ENCODE measurements around the gene TXNDC11.

TXNDC11 gene

GRCh38 chr16:11717811-11718210 lies 24.8 kb downstream of the TXNDC11 start:
- DNase-seq = no peak

GRCh38 chr16:11716336-11716735 lies 26.3 kb downstream of the TXNDC11 start:
- DNase-seq = no peak

GRCh38 chr16:11715246-11715947 lies 27.3 kb downstream of the TXNDC11 start:
- DNase-seq = no peak

DNA sequence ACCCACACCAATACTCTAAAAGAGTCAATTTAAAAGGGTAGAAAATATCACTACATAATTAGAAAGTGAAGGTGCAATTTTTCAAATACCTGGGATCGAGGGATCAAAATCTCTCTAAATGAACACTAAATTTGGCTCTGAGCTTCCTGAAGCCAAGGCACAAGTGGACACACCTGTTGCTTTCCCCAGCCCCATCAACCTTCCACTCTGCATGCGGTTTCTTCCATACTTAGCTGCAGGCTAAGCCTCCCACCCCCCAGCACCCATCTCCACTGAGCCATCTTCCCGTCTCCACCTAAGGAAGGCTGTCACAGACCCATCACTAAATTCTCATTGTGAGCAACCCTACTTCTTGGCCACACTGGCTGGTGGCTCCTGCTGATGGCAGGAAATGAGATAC lies 30.5 kb downstream of the TXNDC11 start:
- DNase-seq = no peak

- DNase-seq = no peak
Observed at GRCh38 chr16:11711662-11712061, 31.0 kb downstream of the TXNDC11 start.

- no peak for DNase-seq
Observed at GRCh38 chr16:11708421-11708820, 34.2 kb downstream of the TXNDC11 start.

DNA sequence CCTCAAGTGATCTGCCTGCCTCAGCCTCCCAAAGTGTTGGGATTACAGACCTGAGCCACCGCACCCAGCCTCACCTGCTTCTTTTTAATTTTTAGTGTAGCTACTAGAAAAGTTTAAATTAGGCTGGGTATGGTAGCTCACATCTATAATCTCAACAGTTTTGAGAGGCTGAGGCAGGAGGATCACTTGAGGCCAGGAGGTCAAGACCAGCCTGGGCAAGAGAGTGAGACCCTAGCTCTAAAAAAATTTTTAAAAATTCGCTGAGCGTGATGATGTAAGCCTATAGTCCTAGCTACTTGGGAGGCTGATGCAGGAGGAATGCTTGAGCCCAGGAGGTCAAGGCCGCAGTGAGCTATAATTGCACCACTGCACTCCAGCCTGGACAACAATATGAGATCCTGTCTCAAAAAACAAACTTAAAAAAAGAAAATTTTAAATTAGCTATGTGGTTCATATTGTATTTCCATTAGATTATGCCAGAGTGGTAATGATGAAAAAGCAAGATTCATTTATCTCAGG lies 34.9 kb downstream of the TXNDC11 start:
- DNase-seq = no peak

GRCh38 chr16:11706180-11706742 lies 36.4 kb downstream of the TXNDC11 start:
- DNase-seq = no peak

DNA sequence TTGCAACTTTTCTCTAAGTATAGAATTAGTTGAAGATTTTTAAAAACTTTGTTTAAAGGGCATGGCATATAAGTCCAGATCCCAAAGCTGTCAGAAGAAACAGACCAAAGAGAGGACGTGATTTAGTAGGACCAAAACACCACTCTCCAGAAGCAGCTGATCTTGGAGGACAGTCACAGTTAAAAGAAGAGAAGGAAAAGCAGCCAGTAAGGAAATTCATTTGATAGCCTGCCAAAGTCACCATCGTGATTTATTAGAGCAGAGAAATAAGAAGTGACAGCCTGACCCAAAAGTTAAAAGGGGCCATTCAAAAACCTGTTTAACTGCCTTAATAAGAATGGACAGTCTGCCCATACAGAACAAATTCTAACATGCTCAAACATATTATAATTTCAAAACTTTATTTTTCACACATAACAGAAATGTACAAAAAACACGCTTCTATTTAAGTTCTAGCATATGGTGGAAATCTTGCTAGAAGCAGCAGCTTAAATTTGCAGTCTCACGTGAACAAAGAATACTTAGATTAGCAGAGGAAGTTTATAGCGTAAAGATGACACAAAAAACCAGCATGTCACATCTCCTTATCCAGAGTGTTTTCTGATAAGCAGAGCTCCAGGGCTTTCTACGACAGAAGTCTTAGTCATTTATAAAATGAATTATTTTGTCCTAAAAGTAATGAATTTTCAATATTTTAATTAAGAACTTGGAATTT lies 37.2 kb downstream of the TXNDC11 start:
- no peak for DNase-seq

DNA sequence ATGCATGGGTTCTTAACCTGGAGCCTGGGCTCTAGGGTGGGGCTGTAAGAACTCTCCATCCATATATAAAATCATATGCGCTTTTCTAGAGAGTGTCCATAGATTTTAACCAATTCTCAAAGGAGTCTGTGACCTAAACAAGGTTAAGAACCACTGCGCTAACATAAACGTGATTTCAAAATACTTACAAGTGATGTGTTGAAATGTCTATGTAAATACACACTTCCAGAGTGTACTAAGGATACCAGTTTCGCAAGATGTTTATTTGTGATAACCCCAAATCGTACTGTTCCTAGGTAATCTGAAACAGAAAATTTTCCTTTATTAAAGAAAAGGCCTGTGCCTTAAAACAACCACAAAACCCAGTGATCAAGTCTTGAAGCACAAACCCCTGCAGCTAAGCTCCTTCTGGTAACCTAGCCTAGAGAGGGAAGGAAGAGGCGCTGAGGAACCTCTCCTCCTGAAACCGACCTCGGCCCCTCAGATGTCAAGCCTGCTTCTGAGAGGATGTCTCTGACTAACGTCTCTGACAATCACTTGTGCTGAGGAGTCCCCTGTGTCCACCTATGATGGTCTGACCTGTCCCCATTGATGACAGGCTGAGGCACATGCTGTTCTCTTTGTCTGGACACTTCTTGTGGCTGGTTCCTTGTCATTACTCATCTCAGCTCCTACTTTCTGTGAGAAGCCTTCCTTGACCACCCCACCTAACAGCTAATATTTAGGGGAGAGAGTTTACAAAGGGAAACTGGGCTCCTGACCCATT lies 42.2 kb downstream of the TXNDC11 start:
- DNase-seq = no peak

DNA sequence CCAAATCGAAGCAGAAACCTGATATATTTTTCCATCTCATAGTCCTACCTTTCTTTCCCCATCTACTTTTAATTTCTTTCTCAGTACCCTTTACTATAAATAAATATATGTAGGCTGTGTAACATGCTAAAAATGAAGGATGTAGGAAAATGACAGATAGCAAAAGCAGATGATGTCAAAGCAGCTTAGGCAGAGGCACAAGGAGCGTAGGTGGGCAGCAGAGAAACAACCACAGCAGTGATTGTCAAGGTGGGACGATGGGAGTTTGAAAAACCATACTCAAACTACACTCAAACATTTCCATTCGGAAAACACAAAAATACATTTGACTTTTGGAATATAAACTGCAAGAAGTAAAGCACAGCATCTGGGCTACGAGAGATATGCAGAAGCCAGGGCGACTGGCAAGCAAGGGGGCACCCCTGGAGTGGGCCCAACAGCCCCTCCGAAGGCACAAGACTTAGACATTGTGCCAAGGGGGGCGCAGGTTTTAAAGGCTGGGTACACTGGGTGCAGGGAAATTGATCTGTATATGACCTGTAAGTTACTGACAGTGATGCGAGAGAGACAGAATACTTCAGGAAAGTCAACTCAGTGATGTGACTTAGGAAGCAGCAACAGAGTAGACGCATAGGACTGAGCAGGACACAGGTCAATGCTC lies 43.3 kb downstream of the TXNDC11 start:
- no peak for DNase-seq

- DNase-seq = no peak
Observed at GRCh38 chr16:11698271-11698689, 44.4 kb downstream of the TXNDC11 start.

- no peak for DNase-seq
Observed at GRCh38 chr16:11697319-11697718, 45.3 kb downstream of the TXNDC11 start.

- DNase-seq = no peak
Observed at GRCh38 chr16:11696266-11697012, 46.2 kb downstream of the TXNDC11 start.

DNA sequence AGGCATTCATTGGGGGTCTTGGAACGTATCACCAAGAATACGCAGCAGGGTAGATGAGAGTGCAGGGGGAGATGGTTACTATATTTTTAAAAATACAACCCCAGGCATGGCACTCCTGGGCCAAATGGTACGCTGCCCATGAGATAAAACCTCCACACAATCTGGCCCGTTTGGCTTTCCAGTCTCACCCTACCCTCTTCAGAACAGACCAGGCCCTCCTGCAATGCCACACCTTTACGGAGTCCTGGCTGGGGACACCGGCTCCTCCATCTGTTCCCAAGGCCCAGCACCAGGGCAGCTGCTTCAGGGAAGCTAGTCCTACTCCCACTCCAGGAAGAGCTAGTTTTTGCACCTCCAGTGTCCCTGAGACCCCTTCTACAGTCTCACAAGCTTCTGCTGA lies 50.0 kb downstream of the TXNDC11 start:
- no peak for DNase-seq

GRCh38 chr16:11692171-11692570 lies 50.5 kb downstream of the TXNDC11 start:
- no peak for DNase-seq

- DNase-seq = no peak
Observed at GRCh38 chr16:11691771-11692170, 50.9 kb downstream of the TXNDC11 start.

DNA sequence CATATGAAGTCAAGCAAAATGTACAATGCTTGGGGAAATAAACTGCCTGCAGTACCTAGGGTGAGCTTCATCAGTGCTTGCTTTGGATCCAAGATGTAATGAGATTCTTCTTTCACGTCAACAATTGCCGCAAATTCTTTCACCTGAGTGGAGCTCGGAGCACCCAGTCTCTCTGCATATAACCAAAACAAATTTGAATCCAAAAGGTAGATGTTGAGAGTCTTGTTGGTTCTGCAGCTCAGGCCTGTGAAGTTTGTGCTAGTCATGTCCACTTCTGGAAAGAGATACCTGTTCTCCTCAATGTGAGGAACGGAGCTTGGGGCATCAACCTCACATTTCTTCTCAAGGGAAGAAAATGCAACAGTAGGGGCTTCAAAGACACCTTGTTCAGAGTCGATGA lies 51.4 kb downstream of the TXNDC11 start:
- DNase-seq = no peak

DNA sequence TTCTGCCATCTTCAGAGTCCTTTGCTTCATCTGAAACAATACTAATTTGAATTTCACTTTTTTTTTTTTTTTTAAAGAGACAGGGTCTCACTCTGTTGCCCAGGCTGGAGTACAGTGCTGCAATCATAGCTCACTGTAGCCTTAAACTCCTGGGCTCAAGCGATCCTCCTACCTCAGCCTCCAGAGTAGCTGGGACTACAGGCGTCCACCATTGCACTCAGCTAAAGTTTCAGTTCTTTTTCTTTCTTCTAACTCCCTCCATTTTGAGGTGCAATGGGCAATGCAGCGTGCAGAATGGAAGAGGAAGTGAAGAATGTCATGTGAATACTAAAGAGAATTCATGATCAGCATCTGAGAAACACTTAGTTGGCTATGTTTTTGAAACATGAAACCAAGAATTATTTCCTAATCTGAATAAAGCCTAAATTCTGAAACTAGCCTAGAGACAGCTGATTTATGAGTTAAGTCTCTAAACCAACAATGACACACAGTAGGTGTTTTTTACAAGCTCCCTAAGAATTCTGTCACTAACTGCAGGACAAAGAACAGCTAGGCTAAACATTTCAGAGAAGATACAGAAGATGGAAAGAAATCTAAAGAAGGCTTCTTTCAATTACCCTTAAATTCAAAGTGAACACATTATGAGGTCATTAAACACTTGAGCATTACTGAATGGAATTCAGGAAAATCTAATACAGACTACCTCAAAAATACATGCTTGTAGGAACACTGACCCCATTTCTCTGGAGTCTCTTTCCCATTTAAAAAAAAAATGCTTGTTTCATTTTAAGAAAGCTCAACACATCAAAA lies 53.4 kb downstream of the TXNDC11 start:
- no peak for DNase-seq

- DNase-seq = no peak
Observed at GRCh38 chr16:11688520-11688886, 54.2 kb downstream of the TXNDC11 start.

Data from DMS153 (cell line).